A673 (cell line): ENCODE results near the gene MKNK1.

Experiments used
- EZH2 ChIP-seq: fragments of 200-600 bp; sonication (generic); IDR thresholded peaks from 2 replicates; pipeline ENCODE4 v1.6.1; 2017; ENCODE audit warnings: borderline replicate concordance, low read depth, mild to moderate bottlenecking, mixed read lengths, antibody characterized with exemption, low read length; ENCODE audit not compliant: poor library complexity, severe bottlenecking
- TF ChIP-seq, protein P1 (sequence below): fragments of 300-800, 200-600 bp; sonication (generic); conservative IDR thresholded peaks from 2 replicates; pipeline ENCODE4 v1.5.1; 2017; ENCODE audit warnings: low read depth, mild to moderate bottlenecking, antibody characterized with exemption, low read length, moderate library complexity, mixed read lengths

DNA sequence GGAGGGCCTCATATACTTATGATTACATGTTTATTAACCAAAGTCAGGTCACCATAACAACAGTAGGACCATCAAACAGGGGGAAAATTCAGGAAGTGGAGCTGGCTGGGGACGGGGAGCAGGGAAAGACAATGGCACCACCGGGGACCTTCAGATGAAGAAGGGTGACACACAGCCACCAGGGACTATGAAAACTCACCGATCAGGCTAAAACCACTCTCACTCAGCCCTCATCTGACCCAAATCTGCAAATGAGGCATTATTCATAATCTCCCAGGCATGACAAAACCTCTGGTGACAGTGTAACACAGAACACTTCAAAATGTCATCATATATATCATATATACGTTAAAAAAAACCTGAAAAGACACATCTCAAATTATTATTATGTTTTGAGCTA is 11.2 kb downstream of the MKNK1 start:
- TF ChIP-seq, protein P1, sequence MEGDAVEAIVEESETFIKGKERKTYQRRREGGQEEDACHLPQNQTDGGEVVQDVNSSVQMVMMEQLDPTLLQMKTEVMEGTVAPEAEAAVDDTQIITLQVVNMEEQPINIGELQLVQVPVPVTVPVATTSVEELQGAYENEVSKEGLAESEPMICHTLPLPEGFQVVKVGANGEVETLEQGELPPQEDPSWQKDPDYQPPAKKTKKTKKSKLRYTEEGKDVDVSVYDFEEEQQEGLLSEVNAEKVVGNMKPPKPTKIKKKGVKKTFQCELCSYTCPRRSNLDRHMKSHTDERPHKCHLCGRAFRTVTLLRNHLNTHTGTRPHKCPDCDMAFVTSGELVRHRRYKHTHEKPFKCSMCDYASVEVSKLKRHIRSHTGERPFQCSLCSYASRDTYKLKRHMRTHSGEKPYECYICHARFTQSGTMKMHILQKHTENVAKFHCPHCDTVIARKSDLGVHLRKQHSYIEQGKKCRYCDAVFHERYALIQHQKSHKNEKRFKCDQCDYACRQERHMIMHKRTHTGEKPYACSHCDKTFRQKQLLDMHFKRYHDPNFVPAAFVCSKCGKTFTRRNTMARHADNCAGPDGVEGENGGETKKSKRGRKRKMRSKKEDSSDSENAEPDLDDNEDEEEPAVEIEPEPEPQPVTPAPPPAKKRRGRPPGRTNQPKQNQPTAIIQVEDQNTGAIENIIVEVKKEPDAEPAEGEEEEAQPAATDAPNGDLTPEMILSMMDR, result no peak
- TF ChIP-seq EZH2, result no peak
